Activated T-cell treated with anti-CD3 and anti-CD28 coated beads, Interleukin-2, amount 50 U/mL, for 1 hour (primary cell): ENCODE measurements around the gene ELK3.
A peak's percentile ranks its signal among the peaks of the same experiment; 100 is the strongest.

Source experiments
- DNase-seq: peaks from one replicate; pipeline ENCODE4 v3.0.0-alpha.2; 2020

The ELK3 gene

DNA sequence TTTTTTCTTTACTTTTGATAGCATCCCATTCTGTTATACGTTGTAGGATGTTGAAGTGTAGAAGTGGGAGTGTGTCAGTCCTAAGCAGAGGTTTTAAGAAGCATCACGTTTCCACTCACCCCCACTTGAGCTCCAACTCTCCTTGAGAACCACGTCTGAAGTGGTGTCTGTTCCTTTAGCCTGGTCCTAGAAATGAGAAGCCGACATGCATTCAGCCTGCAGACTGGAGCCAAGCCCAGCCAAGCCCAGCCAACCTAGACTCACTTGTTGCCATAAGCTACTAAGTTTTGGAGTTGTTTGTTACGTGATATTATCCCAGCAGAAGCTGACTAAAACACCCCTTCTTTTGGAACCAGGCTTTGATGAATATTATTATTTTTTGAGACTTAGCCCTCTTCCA is 4.4 kb upstream of the ELK3 start:
- DNase-seq: no peak

DNA sequence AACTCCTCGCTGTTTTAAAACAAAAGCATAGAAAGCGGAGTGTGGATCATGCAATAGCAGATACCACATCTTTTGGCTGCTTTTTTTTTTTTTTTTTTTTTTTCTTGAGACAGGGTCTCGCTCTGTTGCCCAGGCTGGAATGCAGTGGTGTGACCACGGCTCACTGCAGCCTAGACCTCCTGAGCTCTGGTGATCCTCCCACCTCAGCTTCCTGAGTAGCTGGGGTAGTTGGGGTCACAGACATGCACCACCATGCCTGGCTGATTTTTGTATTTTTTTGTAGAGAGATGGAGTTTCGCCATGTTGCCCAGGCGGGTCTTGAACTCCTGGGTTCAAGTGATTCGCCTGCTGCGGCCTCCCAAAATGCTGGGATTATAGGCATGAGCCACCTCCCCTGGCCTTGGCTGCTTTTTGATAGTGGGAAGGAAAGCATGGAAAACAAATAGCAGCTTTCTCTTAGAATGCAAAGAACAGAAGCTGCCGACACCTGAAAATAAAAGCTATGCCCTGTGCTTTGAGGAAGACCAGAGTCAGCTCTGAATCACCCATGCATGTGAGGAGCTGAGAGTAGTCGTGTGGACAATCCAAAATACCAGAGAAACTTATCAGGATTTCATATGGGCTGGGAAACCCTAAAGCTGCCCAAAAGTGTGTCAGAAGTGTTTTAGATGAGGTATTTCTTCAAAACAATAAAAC is 3.6 kb upstream of the ELK3 start:
- DNase-seq: no peak

GRCh38 chr12:96192926-96193573 is 1.1 kb upstream of the ELK3 start:
- DNase-seq: no peak

DNA sequence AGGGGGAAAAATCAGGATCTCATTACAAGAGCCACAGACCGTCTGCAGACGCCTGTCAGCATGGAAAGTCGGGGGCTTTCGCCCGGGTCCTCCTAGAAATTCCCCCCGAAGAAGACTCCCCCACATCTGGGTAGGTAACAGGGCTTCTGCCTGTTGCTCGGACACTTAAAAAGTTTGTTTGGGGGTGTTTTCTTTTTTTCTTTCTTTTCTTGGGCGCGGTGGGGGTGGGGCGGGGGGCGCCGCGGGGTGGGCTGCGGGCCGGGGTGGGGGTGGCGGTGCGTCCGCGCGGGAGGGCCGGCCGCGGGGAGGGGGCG is 358 bp downstream of the ELK3 start:
- no peak for DNase-seq

GRCh38 chr12:96194971-96195844 is 1.0 kb downstream of the ELK3 start:
- DNase-seq: peak; percentile 54

DNA sequence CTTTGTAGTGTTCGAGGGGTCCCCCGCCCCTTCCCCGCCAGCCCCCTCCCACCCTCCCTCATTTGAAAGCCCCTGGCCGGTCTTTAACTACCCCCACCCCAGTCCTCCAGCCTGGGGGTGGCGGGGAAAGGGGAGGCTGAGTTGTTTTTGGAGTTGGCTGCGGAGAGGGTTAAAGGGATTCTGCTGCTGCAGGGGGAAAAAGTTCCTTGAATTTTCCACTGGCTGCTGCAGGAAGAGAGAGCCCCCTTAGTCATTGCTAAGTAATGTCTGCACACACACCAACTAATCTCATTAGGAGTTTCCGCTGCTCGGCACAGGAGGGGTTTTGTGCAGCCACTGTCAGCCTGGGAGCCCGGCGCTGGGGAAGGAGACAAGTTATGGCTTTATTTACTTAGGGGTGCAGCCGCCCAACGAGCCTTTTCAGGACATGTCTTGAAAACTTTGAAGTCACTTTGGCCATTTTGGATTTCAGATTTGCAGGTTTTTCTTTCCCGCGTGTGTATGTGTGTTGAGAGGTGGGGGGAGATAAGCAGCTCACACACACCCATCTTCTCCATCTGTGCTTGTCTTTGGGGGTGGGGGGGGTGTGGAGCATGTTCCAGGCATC is 1.8 kb downstream of the ELK3 start:
- DNase-seq: peak; percentile 73

DNA sequence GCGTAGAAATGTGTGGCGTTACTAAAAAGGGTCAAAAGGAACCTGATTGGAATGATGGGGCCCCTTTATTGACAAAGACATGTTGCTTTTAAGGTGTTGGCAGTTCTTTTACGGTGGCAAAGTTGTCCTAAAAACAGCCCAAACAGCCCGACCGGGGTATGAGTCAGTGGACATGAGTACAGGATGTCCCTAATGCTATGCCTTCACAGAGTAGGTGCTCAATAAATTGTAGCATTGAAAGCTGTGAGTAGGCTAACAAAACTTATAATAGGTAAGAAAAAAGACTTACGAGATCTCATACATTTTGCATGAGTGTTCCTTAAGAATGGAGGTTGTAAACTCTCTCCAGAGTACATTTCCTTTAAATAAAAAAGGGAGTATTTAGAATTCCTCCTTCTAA is 2.6 kb downstream of the ELK3 start:
- DNase-seq: no peak

DNA sequence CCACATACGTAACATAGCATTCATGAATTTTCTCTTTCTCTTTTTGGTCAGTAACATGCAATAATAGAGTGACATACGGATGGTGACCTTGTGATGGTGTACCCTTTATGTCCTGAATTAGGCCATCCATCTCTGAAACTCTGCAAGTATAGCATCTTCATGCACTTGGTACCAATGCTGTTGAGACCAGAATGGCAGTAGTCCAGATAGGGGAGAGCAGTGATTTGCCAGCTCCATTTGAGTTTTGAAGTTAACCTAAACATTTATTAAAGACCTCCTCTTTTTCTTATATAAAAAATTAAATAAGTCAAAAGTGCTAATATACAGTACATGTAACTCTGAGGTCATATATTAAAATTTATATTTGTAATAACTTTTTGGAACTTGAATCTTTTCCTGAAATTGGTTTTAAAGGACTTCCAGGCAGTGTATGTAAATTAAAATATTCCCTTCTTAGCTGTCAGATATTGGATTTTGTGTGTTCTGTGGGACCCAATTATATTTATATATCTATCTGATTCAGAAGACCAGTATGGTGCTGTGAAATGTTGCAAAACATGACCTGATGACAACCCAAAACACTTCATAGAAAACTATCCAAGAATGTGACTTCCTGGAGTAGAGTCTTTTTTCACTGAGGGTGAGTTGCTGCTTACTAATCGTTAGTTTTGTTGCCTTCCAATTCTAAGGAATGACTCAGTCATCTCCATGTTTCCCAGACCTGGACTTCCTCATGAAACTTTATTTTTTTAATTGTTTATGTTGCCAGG is 3.5 kb downstream of the ELK3 start:
- no peak for DNase-seq

- DNase-seq: no peak
Measured at GRCh38 chr12:96198965-96199364, 4.8 kb downstream of the ELK3 start.

DNA sequence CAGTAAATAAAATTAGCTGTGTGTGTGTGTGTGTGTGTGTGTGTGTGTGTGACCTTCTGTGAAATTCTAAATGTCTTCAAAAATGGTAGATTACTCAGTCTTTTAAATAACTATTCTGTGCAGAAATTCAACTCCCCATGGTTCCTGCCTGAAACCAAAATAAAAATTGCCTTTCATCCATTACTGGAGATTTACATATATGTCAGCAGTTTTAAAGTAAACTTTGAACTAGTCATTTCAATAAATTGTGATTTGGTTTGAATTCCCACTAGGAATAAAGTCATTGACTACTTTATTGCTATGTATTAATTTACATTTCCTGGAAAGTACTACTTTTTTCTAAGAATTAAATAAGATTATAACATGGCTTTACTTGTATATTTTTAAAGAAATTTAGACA is 5.3 kb downstream of the ELK3 start:
- no peak for DNase-seq

DNA sequence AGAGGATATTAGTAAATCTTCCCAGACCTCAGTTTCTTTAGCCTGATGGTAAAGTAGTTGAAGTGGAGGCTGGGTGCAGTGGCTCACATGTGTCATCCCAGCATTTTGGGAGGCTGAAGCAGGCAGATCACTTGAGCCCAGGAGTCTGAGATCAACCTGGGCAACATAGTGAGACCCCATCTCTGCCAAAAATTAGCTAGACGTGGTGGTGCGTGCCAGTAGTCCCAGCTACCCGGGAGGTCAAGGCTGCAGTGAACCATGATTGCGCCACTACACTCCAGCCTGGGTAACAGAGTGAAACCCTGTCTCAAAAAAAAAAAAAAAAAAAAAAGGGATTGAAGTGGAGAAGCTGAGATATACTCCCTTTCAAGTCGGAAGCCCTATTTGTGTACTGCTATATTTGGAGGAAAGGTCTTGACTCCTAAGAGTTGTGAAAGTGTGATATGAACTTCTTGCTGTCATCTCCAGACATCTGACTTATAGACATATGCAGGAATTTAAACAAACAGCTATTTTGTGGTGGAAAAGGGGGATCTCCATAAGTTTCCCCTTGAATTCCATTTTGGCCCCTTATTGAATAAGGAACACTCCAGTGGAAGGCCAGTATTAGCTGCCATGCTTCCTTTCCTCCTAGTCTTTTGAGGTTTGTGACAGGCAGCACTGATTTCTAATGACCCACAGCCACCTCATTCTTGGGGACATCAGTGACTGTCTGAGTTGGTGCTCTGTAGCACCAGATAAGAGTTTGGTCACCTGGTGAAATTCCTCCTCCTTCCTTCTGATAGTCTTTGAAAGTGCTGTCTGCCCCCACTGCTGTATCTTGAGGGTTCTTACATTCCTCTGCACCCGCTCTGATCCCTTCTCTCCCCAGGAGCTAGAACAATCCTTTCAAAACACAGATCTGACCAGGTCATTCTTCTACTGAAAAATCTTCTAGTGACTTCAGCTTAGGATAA is 7.4 kb downstream of the ELK3 start:
- DNase-seq: no peak

- no peak for DNase-seq
Measured at GRCh38 chr12:96204381-96204780, 10.2 kb downstream of the ELK3 start.

DNA sequence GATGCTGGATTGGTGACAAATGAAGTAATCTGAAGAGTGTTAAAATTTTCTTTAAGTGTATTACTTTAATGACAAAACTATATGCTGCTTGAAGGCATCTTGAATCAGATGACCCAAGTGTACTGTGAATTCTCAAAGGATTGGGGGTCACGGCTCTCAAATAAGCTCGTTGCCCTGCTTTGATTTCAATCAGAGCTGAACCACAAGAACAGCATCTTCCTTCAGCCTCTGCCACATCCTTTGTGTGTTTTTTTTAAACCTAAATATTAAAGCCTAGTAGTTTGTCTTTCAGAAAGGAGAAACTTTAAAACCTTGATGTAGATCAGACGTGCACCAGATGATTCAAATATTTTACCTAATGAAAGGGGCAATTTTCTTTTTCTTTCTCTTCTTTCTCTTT is 11.7 kb downstream of the ELK3 start:
- DNase-seq: no peak

DNA sequence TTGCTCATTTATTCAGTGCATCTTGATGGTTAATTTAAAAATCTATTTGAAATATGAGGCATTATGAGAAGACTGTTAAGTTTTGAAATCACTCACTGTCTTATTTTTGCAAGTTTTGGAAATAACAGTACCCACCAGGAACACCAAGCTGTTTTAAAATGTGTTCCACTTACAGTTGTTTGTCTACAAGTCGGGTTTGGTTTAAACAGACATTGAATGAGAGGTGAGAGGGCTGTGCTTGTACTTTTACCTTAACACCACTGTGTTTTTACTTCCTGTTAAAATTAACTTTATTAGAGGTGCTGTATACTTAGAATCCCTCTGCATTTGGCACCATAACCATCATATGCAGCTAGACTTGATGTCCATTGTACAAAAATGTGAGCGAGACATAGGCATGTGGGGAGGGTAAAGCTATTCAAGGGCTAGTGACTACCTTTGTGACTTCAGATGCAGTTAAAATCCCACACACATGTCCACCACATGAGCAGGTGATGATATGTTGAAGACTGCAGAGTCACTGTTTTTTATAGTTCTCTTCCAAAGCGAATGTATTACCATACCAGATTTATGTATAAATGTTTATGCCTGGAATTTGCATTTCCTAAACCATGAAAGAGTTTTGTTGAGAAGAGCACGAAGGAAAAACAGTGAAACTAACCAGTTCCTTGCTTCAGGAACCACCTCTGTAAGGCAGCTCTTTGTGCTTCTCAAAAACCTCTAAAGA is 12.9 kb downstream of the ELK3 start:
- DNase-seq: no peak

DNA sequence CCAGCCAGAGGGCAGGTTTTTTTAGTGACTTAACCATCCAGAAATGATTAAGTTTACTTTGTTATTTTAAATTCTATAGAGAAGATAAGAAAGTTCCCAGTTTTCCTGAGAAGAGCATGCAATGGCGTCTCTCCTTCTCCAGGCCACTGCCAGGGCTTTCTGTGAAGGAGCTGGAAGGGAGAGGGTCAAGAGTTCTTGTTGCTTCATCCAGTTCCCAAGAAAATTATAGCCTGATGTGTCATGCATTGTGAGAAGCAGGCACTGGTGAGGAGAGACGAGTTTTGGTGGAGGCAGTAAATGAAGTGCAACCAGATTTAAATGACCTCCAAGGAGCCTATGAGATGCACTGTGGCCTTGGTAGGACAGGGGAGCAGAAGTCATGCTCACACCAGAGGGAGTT is 14.2 kb downstream of the ELK3 start:
- DNase-seq: no peak

DNA sequence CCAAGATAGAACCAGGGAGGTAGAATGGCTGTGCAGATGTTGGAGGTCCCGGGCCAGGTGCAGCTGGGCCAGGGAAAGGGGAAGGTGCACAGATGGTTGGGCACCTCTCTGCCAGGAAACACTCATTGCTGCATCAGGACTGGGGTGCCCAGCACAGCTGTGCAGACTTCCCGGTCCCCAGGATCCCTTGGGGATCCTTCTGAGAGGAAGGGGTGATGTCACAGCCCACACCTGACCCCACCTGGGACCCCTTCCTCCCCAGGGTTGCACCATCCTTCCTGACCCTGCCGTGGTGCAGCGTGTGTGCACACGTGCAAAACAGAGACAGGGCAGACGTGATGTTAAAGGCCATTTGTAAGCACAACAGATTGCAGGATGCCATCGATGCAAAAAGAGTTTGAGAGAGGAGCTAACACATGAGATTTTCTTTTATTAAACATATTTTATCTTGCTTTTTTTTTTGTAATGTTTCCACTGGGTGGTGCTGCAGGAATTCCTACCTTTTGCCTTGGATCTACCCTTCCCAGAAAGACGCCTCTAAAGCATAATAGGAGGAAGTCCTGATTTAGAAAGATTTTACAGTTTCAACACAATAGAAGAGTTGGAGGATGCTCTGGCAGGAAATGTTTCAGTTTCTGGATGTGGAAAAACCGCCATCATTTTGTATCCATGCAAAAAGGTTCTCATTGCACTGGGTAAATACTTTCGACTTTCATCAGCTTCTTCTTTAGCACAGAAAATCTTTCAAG is 14.8 kb downstream of the ELK3 start:
- DNase-seq: no peak

- DNase-seq: peak; percentile 58
Measured at GRCh38 chr12:96210376-96211055, 16.3 kb downstream of the ELK3 start.

DNA sequence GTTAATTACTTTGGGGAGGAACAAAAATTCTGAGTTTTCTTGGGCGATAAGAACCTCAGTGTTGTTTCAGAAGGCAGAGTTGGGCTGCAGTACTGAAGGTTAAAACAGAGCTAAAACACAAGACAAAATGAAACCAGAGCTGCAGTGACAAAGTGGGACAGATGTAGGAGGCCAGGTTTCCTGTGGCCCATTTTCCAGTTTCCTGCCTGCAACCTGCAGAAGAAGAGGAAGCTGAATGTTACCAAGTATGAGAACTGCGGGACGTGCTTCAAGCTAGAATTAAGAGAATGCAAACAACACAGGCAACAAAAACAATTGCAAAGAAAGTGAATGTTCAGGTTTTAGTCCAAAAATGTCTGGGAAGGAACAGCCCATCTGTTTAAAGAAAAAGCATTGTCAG is 17.8 kb downstream of the ELK3 start:
- DNase-seq: no peak
